ENCODE data around the gene HK3.
"Not testable (repeated sequence)": the region's sequence is repeated elsewhere in the genome, so short reads cannot be mapped to it uniquely, and the experiment has no call there.

The HK3 gene

DNA sequence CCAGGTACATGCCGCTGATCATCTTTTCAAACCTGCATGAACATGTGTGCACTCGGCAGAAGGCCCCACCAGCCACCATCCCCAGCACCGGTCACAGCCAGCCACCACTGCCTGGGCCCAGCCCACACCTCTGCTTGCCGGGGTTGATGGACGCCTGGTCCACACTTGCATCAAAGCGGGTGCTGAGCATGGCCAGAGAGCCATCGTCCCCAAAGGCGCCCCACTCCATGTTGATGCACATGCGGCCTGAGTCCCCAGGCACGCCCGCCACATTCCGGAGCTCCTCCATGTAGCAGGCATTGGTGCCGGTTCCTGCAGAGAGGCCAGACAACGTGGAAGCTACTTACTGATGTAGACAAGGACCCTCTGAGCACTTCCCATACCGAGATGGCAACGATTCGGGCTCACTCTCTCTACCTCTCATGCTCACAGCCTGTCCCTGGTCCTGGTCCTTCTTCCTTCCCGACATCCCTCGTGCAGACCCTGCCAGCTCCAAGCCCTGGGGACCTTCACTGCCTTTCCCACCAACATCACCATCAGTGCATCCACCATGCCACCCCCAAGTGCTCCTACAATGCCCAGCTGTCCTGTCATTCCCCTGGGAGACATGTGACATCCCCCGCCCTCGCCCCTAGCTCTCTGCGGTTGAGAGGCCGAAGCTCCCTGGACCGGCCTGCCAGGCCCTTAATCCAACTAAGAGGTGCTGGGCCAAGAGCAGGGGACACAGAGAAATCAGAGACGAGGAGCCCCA, 17.2 kb downstream of the HK3 start:
- no peak for DNase-seq

DNA sequence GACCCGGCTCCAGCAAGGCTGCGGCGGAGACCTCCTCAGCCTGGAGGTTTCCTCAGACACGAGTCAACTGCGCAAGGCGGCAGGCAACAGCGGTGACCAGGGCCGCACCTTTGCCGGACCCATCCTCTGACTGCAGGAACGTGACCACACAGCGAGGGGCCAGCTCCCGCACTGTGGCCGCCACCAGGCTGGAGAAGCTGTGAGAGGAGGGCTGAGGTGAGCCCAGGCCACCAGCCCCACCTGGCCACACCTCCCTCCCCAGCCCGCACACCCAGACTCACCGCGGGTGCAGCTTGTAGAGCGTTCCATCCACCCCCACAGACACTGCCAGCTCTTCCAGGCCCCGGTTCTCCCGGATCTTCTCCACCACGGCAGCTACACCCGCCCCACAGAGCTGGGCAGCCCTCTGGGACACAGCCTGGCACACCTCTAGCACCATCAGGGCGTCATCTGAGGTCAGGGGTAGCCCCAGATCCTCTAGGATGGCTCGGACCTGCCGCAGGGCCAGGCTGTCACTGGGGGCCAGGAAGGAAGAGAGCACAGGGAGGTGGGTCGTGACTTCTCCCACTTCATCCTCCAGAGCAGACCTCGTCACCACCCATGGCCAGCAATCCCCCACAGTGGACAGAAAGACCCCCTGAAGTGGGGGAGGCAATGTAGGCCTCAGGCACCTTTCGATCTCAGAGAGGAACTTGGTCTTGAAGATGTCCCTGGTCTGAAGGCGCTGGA, 18.0 kb downstream of the HK3 start:
- no peak for DNase-seq

DNA sequence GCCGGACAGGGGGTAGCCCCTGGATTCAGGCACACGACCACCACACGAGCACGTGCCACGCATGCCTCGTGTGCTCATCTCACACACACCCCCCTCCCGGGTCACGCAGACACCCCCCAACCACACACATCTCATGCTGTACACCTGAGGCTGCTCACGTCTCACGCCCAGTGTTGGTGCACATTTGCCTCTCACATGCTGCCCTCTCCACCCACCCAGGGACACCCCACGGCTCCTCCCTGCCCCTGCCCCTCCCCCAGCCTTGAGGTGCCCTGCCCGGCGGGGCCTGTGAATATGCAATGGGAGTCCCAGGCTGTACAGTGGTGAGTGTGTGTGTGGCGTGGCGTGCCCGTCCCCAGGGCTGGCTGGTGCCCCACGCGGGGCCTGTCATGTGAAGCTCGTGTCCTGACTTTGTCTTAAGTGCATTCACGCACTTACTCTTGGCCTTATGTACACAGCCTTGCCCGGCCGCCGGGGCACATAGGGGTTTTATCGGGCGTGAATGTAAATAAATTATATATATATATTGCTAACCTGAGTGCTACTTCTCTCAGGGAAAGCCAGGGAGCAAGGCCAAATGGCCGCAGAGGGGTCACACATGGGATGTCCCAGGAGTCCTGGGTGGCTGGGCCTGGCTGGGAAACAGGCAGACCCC, 18.7 kb downstream of the HK3 start:
- DNase-seq, result no peak

DNA sequence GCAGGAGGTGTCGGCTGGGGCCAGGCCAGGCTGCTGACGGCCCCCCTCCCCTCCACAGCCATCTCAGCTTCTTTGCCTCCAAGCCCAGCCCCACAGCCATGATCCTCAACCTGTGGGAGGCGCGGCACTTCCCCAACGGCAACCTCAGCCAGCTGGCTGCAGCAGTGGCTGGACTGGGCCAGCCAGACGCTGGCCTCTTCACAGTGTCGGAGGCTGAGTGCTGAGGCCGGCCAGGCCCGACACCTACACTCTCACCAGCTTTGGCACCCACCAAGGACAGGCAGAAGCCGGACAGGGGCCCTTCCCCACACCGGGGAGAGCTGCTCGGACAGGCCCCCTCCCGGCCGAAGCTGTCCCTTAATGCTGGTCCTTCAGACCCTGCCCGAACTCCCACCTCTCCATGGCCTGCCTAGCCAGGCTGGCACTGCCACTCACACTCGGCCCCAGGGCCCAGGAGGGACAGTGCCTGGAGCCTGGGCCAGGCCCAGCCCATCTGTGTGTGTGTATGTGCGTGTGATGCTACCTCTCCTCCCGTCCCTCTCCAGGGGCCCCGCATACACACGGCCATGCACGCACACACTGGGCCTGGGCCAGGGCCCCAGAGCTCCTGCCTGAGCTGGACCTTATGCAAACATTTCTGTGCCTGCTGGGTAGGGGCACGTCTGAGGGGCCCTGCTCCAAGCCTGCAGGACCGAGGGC, 19.3 kb downstream of the HK3 start:
- DNase-seq, result no peak

DNA sequence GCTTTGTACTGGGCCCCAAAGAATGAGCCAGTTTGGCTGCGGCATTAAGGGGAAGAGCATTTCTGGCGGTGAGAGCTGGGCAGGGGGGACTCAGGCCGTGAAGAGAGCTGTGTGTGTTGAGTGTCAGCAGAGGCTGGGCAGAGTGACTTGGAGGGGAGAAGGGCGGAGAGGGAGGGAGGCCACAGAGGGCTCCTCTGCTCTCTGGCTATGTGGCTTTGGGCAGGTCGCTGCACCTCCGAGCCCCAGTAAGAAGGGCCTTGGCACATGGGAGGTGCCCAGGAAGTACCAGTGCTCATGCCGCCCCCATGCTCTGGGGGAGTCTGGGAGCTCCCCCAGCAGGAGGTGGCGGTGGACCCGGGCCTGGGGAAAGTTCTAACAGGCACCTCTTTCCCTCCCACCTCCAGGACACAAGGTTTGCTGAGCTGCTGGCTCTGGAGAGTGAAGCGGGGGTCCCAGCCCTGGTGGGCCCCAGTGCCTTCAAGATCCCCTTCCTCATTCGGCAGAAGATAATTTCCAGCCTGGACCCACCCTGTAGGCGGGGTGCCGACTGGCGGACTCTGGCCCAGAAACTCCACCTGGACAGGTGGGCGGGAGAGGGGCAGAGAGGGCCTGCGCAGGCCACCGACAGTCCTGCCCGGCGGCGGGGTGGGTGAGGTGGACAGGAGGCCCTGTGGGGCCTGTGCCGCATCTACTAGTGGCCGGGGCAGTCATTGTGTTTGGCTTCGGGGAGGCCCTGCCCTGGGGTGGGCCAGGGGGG, 20.1 kb downstream of the HK3 start:
- DNase-seq, result no peak

DNA sequence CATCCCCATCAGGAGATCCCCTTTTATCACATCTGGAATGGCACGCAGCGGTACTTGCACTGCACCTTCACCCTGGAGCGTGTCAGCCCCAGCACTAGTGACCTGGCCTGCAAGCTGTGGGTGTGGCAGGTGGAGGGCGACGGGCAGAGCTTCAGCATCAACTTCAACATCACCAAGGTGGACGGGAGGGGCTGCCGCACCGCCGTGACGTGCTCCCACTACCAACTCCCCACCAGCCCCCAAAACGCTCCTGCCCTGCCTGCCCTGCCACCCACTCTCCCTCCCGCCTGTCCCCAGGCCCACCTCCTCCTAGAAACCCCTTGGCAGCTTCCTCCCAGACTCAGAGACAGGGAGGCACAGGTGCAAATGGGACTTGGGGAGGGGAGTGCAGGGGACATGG, 20.7 kb downstream of the HK3 start:
- DNase-seq, result no peak

DNA sequence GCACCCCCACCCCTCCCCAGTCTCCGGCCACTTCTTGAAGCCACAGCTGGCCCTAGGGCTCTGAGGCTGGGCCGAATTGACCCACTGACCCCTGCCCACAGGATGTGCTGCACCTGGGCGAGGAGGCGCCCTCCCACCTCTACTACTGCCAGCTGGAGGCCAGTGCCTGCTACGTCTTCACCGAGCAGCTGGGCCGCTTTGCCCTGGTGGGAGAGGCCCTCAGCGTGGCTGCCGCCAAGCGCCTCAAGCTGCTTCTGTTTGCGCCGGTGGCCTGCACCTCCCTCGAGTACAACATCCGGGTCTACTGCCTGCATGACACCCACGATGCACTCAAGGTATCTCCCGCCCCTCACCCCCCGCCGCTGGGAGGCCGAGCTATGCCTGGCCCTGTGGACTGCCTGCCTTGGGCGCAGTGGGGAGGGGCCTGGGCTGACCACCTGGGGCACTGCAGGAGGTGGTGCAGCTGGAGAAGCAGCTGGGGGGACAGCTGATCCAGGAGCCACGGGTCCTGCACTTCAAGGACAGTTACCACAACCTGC, 21.3 kb downstream of the HK3 start:
- DNase-seq, result peak; percentile 88

DNA sequence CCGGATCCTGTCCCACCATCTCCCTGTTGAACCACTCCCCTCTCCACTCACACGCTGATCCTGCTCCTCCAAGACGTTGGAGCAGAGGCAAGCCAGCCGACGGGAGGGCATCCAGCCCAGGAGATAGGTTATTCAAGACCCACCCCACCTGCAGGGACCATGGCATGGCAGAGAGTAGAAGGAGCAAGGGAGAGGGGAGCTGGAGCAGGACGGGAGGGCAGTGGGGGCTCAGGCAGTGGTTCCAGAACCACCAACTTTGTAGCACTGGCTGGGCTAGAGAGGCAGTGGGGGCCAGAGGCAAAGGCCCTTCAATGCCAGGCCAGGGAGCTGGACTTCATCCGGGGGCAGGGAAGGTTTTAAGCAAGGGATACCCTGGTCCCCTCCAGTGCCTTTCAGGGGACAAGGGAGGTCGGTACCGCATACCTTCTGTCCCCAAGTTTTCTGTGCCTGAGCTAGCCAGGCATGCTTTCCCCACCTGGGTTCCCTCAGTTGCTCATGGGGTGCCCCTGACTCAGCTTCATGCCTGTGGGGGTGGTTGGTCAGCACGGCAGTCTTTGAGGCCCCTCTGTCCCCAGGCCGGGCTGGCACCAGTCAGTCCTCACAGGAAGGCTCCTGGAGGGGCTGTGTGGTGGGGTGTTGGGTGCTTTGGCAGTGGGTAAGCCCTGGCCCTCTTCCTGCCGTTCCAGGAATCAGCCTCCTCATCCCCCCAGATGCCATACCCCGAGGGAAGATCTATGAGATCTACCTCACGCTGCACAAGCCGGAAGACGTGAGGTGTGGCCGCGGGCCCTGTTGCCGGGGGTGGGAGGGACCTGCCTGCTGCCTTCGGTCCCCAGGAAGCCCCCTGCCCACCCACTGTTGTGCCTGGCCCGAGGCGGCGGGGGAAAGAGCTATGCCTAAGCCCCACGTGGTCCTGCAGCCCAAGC, 22.4 kb downstream of the HK3 start:
- DNase-seq, result no peak

DNA sequence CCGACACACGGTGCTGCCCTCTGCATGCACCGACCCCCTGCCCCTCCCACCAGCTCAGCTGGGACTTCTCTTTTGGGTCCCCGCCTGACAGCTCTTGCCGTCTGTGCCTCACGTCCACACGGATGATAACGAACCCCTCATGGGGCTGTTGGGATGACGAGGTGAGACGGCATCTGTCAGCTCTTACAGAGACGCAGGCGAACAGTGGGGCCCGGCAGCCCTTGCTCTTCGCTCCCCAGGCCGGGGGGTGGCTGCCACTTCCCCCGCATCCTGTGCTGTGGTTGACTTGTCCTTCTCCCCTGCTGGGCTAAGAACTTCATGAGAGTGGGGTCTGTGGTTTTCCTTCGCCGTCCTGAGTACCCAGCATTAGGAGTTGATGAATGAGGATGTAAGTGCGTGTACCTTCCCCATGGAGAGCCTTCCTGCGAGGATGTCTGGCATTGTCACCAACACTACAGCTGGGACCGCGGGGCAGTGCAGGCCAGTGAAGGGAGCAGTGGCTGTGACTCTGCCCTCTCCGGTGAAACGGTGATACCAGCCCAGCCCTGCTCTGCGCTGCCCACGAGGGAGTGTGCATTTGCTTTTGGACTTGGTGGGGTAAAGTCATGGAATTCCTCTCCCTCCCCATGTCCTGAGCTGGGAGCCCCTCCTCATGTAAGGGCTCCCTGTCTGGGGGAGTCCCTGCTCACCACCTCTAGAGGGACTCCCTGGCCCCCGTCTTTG, 23.2 kb downstream of the HK3 start:
- DNase-seq, result no peak

DNA sequence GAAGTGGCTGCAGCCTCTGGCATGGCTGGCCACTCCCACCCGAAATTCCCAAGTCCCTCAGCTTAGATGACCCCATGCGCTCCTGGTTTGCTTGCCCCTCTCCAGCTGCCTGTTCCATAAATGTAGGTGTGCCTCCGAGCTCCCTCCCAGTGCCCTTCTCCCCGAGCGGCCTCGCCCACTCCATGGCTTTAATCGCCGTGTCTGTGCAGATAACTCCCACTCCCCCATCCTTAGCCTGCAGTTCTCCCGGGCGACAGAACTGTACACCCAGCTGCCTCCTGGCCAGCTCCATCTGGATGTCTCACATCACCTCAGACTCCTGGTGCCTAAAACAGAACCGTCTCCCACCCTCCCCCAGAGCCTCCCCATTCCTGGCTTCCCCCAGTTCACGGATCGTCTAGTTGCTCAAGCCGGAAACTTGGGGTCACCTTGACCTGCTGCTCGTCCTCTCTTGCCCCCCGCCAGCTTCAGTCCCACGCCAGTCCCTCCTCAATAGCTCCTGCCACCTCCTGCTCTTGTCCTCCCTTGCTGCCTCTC, 24.1 kb downstream of the HK3 start:
- no peak for DNase-seq

DNA sequence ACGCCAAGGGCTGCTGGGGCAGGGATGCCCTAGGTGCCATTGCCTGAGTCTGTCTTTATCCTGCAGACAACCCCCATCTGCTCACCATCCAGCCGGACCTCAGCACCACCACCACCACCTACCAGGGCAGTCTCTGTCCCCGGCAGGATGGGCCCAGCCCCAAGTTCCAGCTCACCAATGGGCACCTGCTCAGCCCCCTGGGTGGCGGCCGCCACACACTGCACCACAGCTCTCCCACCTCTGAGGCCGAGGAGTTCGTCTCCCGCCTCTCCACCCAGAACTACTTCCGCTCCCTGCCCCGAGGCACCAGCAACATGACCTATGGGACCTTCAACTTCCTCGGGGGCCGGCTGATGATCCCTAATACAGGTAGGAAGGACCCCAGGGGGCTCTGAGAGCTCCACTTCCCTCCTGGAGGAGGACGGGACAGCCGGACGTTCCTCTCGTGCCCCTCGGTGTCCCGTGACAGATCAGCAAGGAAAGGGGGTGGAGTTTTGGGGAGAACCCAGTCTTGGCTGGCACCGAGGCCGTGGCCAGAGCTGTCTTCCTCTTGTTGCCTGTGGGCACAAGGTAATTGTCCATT, 24.9 kb downstream of the HK3 start:
- no peak for DNase-seq

DNA sequence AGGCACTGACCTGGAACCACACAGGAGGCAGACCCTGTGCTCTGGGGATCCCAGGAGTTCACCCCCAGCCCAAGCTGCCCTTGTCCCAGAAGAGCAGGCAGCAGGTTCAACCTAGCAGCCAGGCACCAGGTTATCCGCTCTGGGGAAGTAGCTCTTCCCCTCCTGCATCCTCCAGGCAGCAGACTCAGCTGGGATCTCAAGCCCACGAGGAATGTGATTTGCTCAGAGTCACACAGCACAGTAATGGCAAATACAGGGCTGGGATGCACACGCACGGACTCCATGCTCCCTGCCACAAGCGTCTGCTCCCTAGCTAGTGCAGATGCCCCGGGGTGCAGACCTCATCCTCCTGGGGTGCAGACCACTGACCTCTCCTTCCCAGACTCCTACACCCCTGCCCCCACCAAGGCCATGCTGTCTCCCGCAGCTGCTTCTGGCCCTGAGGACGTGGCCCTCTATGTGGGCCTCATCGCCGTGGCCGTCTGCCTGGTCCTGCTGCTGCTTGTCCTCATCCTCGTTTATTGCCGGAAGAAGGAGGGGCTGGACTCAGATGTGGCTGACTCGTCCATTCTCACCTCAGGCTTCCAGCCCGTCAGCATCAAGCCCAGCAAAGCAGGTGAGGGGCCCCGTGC, 25.5 kb downstream of the HK3 start:
- no peak for DNase-seq

DNA sequence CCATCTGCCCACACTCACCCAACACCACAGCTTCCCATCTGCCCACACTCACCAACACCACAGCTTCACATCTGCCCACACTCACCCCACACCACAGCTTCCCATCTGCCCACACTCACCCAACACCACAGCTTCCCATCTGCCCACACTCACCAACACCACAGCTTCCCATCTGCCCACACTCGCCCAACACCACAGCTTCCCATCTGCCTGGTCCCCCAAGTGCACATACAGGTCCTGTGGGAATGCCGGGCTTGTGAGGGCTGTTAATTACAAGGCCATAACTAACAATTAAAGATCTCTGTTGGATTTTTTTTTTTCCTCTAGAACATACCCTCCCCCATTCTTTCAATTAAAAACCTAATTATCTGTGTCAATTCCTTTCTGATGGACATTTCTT, 26.1 kb downstream of the HK3 start:
- not testable (repeated sequence) for DNase-seq

DNA sequence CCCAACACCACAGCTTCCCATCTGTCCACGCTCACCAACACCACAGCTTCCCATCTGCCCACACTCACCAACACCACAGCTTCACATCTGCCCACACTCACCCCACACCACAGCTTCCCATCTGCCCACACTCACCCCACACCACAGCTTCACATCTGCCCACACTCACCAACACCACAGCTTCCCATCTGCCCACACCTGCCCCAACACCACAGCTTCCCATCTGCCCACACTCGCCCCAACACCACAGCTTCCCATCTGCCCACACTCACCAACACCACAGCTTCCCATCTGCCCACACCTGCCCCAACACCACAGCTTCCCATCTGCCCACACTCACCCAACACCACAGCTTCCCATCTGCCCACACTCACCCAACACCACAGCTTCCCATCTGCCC, 26.6 kb downstream of the HK3 start:
- DNase-seq, result not testable (repeated sequence)

DNA sequence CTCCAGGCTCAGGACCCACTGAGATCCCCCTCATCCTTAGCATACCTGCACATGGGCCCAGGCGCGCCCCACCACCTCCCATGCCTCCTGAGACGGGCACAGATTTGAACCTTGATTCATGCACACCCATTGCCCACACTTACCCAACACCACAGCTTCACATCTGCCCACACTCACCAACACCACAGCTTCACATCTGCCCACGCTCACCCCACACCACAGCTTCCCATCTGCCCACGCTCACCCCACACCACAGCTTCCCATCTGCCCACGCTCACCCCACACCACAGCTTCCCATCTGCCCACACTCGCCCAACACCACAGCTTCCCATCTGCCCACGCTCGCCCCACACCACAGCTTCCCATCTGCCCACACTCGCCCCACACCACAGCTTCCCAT, 28.5 kb downstream of the HK3 start:
- DNase-seq, result not testable (repeated sequence)

DNA sequence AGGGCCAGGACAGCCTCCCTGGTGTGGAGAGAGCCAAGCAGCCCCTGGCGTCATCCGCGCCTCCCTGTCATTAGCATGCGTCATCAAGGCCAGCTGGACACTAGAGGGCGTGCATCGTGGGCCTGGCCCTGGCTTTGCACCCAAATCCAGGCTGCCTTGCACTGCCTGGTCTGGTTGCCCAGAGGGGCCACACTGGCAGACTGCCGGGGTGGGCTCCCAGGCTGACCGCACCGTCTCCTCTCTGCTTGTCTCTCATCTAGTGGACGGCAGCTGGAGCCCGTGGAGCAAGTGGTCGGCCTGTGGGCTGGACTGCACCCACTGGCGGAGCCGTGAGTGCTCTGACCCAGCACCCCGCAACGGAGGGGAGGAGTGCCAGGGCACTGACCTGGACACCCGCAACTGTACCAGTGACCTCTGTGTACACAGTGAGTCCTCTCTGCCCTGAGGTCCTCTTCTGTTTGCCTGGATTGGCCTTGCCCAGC, 29.0 kb downstream of the HK3 start:
- peak; percentile 17 for DNase-seq

DNA sequence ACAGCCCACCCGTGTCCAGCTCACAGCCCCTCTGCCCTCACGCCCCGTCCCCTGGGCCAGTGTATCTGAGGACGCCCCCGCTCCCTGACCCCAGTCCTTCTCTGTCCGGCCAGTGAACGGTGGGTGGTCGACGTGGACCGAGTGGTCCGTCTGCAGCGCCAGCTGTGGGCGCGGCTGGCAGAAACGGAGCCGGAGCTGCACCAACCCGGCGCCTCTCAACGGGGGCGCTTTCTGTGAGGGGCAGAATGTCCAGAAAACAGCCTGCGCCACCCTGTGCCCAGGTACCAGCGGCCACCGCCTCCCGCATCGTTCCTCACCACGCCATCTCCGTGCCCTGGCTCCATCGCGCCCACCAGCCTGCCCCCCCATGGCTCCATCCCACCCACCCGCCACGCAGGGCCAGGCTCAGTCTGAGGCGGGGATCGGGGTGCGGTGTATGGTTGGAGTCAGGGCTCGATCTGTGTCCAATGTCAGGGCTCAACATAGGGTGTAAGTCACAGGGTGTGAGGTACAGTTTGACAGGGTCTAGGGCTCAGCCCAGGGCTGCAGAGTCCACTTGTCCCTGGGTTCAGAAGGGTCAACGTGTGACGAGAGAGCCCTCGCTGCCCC, 29.5 kb downstream of the HK3 start:
- no peak for DNase-seq

DNA sequence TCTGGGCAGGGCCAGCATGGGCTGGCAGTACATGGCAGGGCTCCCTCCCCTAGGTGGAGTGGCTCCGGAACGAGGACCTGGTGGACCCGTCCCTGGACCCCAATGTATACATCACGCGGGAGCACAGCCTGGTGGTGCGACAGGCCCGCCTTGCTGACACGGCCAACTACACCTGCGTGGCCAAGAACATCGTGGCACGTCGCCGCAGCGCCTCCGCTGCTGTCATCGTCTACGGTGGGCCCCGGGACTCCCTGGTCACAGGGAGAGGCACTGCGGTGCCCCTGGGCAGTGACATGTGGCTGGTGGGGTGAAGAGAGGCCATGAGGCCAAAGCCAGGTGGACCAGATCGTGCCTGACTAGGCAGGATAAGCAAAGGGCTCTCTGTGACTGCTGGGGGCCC, 30.4 kb downstream of the HK3 start:
- no peak for DNase-seq

DNA sequence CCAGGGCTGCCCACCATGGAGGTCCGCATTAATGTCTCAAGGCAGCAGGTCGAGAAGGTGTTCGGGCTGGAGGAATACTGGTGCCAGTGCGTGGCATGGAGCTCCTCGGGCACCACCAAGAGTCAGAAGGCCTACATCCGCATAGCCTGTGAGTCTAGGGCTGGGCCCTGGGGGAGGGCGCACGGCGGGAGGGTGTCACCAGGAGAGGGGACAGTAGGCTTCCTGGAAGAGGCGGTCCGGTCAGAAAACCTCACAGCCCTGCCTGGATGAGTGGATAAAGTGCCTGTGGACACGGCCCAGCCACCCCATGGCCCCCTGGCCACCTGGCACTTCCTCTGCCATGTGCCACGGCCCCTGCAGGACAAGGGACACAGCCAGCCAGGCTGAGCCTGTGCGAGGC, 31.0 kb downstream of the HK3 start:
- no peak for DNase-seq

Data from NCI-H146 (cell line).